IMR-90 (cell line): ENCODE data around the gene ZNF432. TPM values are rescaled to one million over a fixed set of nuclear protein-coding genes. Genes with fewer than 3 reads are reported as not detected.

Experiments used
- ATAC-seq: fragments of 200-7000 bp; cut with Tn5 transposase; 2 replicates; pipeline ENCODE4 v1.9.1; 2020; ENCODE audit warnings: low read depth, mild to moderate bottlenecking, moderate library complexity
- BruUV-seq: library from RNA; stranded (reverse); fragments of 400-500 nt; replicated peaks from 2 replicates; lab custom pipeline; 2021; lab: Mats Ljungman, UMichigan
- CTCF ChIA-PET: fragments of 300-600 bp; formaldehyde crosslinking; extraction: SDS; loops from one replicate; lab custom pipeline; 2021; ENCODE audit warnings: antibody characterized with exemption; lab: Yijun Ruan, JAX
- POLR2A ChIA-PET: fragments of 300-600 bp; sonication (Branson Sonifier 250); formaldehyde crosslinking; loops from one replicate; lab custom pipeline; 2022; ENCODE audit warnings: antibody characterized with exemption; ENCODE audit not compliant: unreplicated experiment; lab: Charles Lee
- DNase-seq: peaks from one replicate; pipeline ENCODE4 v3.0.0; 2013
- H2AFZ ChIP-seq: replicated peaks from 2 replicates; pipeline ENCODE3; 2013; ENCODE audit warnings: low read length, mild to moderate bottlenecking; ENCODE audit not compliant: poor library complexity
- H2AK5ac ChIP-seq: 2 replicates; pipeline ENCODE4 v1.6.1; 2013; ENCODE audit warnings: low read depth, low read length, inconsistent platforms
- H2AK9ac ChIP-seq: replicated peaks from 2 replicates; pipeline ENCODE3; 2013; ENCODE audit warnings: mild to moderate bottlenecking, low read depth, low read length, moderate library complexity; ENCODE audit not compliant: poor library complexity
- H2BK120ac ChIP-seq: 2 replicates; pipeline ENCODE4 v1.6.1; 2013; ENCODE audit warnings: low read depth, low read length, inconsistent platforms
- H2BK15ac ChIP-seq: 3 replicates; pipeline ENCODE4 v1.6.1; 2013; ENCODE audit warnings: low read depth, low read length, inconsistent platforms
- H2BK20ac ChIP-seq: 2 replicates; pipeline ENCODE4 v1.6.1; 2013; ENCODE audit warnings: low read depth, mild to moderate bottlenecking, inconsistent platforms, low read length, moderate library complexity
- H2BK5ac ChIP-seq: 2 replicates; pipeline ENCODE4 v1.6.1; 2013; ENCODE audit warnings: mild to moderate bottlenecking, low read depth, low read length, inconsistent platforms; ENCODE audit not compliant: poor library complexity, severe bottlenecking
- H3K14ac ChIP-seq: replicated peaks from 2 replicates; pipeline ENCODE4 v1.6.1; 2013; ENCODE audit warnings: low read depth, low read length, inconsistent platforms
- H3K18ac ChIP-seq: 2 replicates; pipeline ENCODE4 v1.6.1; 2013; ENCODE audit warnings: low read depth, low read length, control low read depth
- H3K23ac ChIP-seq: 2 replicates; pipeline ENCODE4 v1.6.1; 2013; ENCODE audit warnings: low read depth, low read length, inconsistent platforms
- H3K27ac ChIP-seq: 2 replicates; pipeline ENCODE4 v1.5.1; 2013; ENCODE audit warnings: mild to moderate bottlenecking, control low read depth, low read length; ENCODE audit not compliant: insufficient read depth
- H3K27me3 ChIP-seq: 2 replicates; pipeline ENCODE4 v1.6.1; 2013; ENCODE audit warnings: low read length; ENCODE audit not compliant: control insufficient read depth, insufficient read depth
- H3K36me3 ChIP-seq: 2 replicates; pipeline ENCODE4 v1.6.1; 2013; ENCODE audit warnings: low read length, mixed read lengths; ENCODE audit not compliant: control insufficient read depth, insufficient read depth
- H3K4ac ChIP-seq: 2 replicates; pipeline ENCODE4 v1.6.1; 2013; ENCODE audit warnings: low read depth, low read length, inconsistent platforms
- H3K4me1 ChIP-seq: 2 replicates; pipeline ENCODE4 v1.6.1; 2013; ENCODE audit warnings: low read length, mixed read lengths; ENCODE audit not compliant: control insufficient read depth, insufficient read depth
- H3K4me2 ChIP-seq: 2 replicates; pipeline ENCODE4 v1.6.1; 2013; ENCODE audit warnings: low read depth, mild to moderate bottlenecking, control low read depth, low read length, moderate library complexity
- H3K4me3 ChIP-seq: 2 replicates; pipeline ENCODE4 v1.5.1; 2013; ENCODE audit warnings: low read depth, mild to moderate bottlenecking, control low read depth, low read length, moderate library complexity; ENCODE audit not compliant: insufficient read depth
- H3K56ac ChIP-seq: 2 replicates; pipeline ENCODE4 v1.6.1; 2013; ENCODE audit warnings: low read length, inconsistent platforms; ENCODE audit not compliant: insufficient read depth; ENCODE audit errors: extremely low read depth
- H3K79me1 ChIP-seq, 2 experiments: 2 replicates each; pipeline ENCODE4 v1.6.1; 2013; ENCODE audit warnings: low read length in 2 of 2, inconsistent platforms in 1 of 2, low read depth in 1 of 2
- H3K9ac ChIP-seq: 2 replicates; pipeline ENCODE4 v1.6.1; 2013; ENCODE audit warnings: low read depth, low read length, control low read depth
- H3K9me1 ChIP-seq: 2 replicates; pipeline ENCODE4 v1.6.1; 2013; ENCODE audit warnings: low read length, inconsistent platforms; ENCODE audit not compliant: insufficient read depth
- H3K9me3 ChIP-seq: 2 replicates; pipeline ENCODE4 v1.6.1; 2013; ENCODE audit warnings: low read length; ENCODE audit not compliant: control insufficient read depth, insufficient read depth
- H4K20me1 ChIP-seq: 2 replicates; pipeline ENCODE4 v1.6.1; 2013; ENCODE audit warnings: low read length, inconsistent platforms; ENCODE audit not compliant: insufficient read depth
- H4K5ac ChIP-seq: 2 replicates; pipeline ENCODE4 v1.6.1; 2013; ENCODE audit warnings: mild to moderate bottlenecking, low read depth, low read length, control low read depth
- H4K8ac ChIP-seq, 2 experiments: 2 replicates each; pipeline ENCODE4 v1.6.1; 2013; ENCODE audit warnings: low read depth in 2 of 2, low read length in 2 of 2, control low read depth in 1 of 2, inconsistent platforms in 1 of 2
- H4K91ac ChIP-seq: 2 replicates; pipeline ENCODE4 v1.6.1; 2013; ENCODE audit warnings: low read depth, low read length, inconsistent platforms; ENCODE audit not compliant: insufficient read depth
- CEBPB ChIP-seq: IDR thresholded peaks from 2 replicates; pipeline ENCODE4 v1.6.1; 2012; ENCODE audit warnings: low read depth, low read length, improper control_type of control experiment
- CHD1 ChIP-seq: IDR thresholded peaks from 2 replicates; pipeline ENCODE4 v1.6.1; 2012; ENCODE audit warnings: low read depth, low read length, improper control_type of control experiment
- RAD21 ChIP-seq: IDR thresholded peaks from 2 replicates; pipeline ENCODE4 v1.6.1; 2012; ENCODE audit warnings: low read length, improper control_type of control experiment
- RFX5 ChIP-seq: IDR thresholded peaks from 2 replicates; pipeline ENCODE4 v1.8.0; 2012; ENCODE audit warnings: low read depth, mild to moderate bottlenecking, low read length, moderate library complexity
- WGBS, 2 experiments: methylation state at CpG; one replicate each; pipeline versions ENCODE4 v1.1.5 to v1.1.7; 2013; ENCODE audit warnings: missing lambda C conversion rate in 2 of 2; ENCODE audit not compliant: insufficient read length in 1 of 2; ENCODE audit errors: extremely low coverage in 2 of 2; 5-methylcytosine and 5-hydroxymethylcytosine counted together
- dilution Hi-C: fragments of 300-500 bp; cut with HindIII; formaldehyde crosslinking; loops from one replicate; pipeline ENCODE4 v1.14.3; 2018; ENCODE audit warnings: low sequenced_read_pairs; ENCODE audit not compliant: unreplicated experiment
- in situ Hi-C: fragments of 300-500 bp; cut with MboI; formaldehyde crosslinking; loops from 3 replicates; pipeline ENCODE4 v1.14.3; 2019; ENCODE audit warnings: low sequenced_read_pairs, inconsistent platforms, mixed read lengths
- intact Hi-C: fragments of 100-400 bp; cut with micrococcal nuclease; formaldehyde crosslinking; loops from 2 replicates; pipeline ENCODE4 v1.10.0; 2022
- polyA plus RNA-seq, 3 experiments: library from polyadenylated mRNA; depleted of rRNA; stranded (reverse); fragments of >200 nt; gene quantifications; 2 replicates each; pipeline ENCODE4 v1.2.3, GENCODE V29; 2012; ENCODE audit warnings: low replicate concordance in 1 of 3
- total RNA-seq: library from RNA; depleted of rRNA; stranded (reverse); fragments of >200 nt; gene quantifications from 2 replicates; pipeline ENCODE4 v1.2.3, GENCODE V29; 2012
- TF ChIP-seq, protein P1 (sequence below): conservative IDR thresholded peaks from 2 replicates; pipeline ENCODE4 v1.5.1; 2012; ENCODE audit warnings: mild to moderate bottlenecking, low read depth, low read length, improper control_type of control experiment
- TF ChIP-seq, protein P2 (sequence below): fragments of 150-350 bp; IDR thresholded peaks from 2 replicates; pipeline ENCODE4 v1.6.1; 2016; ENCODE audit warnings: low read depth, mild to moderate bottlenecking, low read length, moderate library complexity, borderline replicate concordance

Gene ZNF432
- total and polyA plus RNA-seq, 2 of the 4 experiments (the other 2 are of a cell fraction) = 4.5 to 12.4 TPM

DNA sequence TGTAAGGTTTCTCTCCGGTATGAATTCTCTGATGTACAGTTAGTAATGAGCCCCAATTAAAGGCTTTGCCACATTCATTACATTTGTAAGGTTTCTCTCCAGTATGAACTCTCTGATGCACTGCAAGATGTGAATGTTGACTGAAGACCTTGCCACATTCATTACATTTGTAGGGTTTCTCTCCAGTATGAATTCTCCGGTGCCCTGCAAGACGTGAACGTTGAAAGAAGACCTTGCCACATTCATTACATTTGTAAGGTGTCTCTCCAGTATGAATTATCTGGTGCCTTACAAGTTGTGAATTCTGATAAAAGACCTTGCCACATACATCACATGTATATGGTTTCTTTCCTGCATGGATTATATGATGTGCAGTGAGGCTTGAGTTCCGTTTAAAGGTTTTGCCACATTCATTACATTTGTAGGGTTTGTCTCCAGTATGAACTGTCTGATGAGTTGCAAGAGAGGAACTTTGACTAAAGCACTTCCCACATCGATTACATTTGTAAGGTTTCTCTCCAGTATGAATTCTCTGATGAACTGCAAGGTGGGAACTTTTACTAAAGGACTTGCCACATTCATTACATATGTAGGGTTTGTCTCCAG is 17.7 kb upstream of the ZNF432 start:
- peaks cover 11 to 15% of the 10 kb centered on the region in 2 experiments for H3K79me1 ChIP-seq
- H4K91ac ChIP-seq = no peak overlapping the region
- H3K4ac ChIP-seq = no peak overlapping the region
- no peak overlapping the region for H4K5ac ChIP-seq
- CTCF ChIA-PET = no interaction called here
- H3K23ac ChIP-seq = no peak overlapping the region
- H2BK5ac ChIP-seq = no peak overlapping the region
- H2BK120ac ChIP-seq = no peak overlapping the region
- TF ChIP-seq CHD1 (no peak), CEBPB (no peak), RAD21 (no peak), RFX5 (no peak)
- TF ChIP-seq, protein P1, sequence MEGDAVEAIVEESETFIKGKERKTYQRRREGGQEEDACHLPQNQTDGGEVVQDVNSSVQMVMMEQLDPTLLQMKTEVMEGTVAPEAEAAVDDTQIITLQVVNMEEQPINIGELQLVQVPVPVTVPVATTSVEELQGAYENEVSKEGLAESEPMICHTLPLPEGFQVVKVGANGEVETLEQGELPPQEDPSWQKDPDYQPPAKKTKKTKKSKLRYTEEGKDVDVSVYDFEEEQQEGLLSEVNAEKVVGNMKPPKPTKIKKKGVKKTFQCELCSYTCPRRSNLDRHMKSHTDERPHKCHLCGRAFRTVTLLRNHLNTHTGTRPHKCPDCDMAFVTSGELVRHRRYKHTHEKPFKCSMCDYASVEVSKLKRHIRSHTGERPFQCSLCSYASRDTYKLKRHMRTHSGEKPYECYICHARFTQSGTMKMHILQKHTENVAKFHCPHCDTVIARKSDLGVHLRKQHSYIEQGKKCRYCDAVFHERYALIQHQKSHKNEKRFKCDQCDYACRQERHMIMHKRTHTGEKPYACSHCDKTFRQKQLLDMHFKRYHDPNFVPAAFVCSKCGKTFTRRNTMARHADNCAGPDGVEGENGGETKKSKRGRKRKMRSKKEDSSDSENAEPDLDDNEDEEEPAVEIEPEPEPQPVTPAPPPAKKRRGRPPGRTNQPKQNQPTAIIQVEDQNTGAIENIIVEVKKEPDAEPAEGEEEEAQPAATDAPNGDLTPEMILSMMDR = no peak
- TF ChIP-seq, protein P2, sequence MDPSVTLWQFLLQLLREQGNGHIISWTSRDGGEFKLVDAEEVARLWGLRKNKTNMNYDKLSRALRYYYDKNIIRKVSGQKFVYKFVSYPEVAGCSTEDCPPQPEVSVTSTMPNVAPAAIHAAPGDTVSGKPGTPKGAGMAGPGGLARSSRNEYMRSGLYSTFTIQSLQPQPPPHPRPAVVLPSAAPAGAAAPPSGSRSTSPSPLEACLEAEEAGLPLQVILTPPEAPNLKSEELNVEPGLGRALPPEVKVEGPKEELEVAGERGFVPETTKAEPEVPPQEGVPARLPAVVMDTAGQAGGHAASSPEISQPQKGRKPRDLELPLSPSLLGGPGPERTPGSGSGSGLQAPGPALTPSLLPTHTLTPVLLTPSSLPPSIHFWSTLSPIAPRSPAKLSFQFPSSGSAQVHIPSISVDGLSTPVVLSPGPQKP = no peak
- no peak overlapping the region for H3K27ac ChIP-seq
- no peak overlapping the region for H3K14ac ChIP-seq
- H2AK5ac ChIP-seq = no peak overlapping the region
- H2BK15ac ChIP-seq = no peak overlapping the region
- H4K20me1 ChIP-seq = no peaks in the 10 kb centered on the region
- no TSS peak for BruUV-seq
- no peaks in the 10 kb centered on the region for H3K27me3 ChIP-seq
- H2AFZ ChIP-seq = no peak overlapping the region
- POLR2A ChIA-PET = no interaction called here
- no peak overlapping the region for H3K18ac ChIP-seq
- no peaks in the 10 kb centered on the region for H3K4me1 ChIP-seq
- dilution Hi-C loops (no loop called here), intact Hi-C loops (no loop called here), in situ Hi-C loops (no loop called here)
- H3K9ac ChIP-seq = no peak overlapping the region
- H2BK20ac ChIP-seq = no peak overlapping the region
- peaks cover 65% of the 10 kb centered on the region for H3K36me3 ChIP-seq
- peaks cover 82% of the 10 kb centered on the region for H3K9me3 ChIP-seq
- no peak overlapping the region for H3K4me2 ChIP-seq
- DNase-seq (no peak), ATAC-seq (no peak)
- H4K8ac ChIP-seq = no peak overlapping the region
- no peak overlapping the region for H3K4me3 ChIP-seq
- no peaks in the 10 kb centered on the region for H3K9me1 ChIP-seq
- H2AK9ac ChIP-seq = no peak overlapping the region
- H3K56ac ChIP-seq = no peak overlapping the region
- WGBS, 2 experiments = no CpG with 5 or more reads among the region's 6 CpGs
